ENCODE data around the gene GRM4.

DNA sequence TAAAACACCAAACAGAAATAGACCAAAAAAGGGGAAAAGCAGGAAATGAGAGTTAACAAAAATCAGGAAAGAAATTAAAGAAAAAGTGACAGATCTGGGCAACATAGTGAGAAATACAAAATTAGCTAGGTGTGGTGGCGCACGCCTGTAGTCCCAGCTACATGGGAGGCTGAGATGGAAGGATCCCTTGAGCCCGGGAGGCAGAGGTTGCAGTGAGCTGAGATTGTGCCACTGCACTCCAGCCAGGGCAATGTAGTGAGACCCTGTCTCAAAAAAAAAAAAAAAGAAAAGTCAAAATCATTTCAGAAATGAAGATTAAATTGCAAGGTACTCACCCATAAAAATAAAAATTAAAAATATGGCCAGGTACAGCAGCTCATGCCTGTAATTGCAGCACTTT is 13.0 kb upstream of the GRM4 start:
- no peak for TF ChIP-seq POLR2AphosphoS5 (IDR thresholded peaks at IDR 0.05; ENCODE audit: low read depth, low read length)
- TF ChIP-seq SIN3A (IDR thresholded peaks at IDR 0.05; ENCODE audit: borderline replicate concordance, low read depth, low read length), result no peak
- TF ChIP-seq MXI1 (IDR thresholded peaks at IDR 0.05; ENCODE audit: low read depth, low read length), result no peak
- TF ChIP-seq, protein P1, sequence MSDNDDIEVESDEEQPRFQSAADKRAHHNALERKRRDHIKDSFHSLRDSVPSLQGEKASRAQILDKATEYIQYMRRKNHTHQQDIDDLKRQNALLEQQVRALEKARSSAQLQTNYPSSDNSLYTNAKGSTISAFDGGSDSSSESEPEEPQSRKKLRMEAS (IDR thresholded peaks at IDR 0.05; ENCODE audit: low read depth), result no peak
- TF ChIP-seq, protein P2, sequence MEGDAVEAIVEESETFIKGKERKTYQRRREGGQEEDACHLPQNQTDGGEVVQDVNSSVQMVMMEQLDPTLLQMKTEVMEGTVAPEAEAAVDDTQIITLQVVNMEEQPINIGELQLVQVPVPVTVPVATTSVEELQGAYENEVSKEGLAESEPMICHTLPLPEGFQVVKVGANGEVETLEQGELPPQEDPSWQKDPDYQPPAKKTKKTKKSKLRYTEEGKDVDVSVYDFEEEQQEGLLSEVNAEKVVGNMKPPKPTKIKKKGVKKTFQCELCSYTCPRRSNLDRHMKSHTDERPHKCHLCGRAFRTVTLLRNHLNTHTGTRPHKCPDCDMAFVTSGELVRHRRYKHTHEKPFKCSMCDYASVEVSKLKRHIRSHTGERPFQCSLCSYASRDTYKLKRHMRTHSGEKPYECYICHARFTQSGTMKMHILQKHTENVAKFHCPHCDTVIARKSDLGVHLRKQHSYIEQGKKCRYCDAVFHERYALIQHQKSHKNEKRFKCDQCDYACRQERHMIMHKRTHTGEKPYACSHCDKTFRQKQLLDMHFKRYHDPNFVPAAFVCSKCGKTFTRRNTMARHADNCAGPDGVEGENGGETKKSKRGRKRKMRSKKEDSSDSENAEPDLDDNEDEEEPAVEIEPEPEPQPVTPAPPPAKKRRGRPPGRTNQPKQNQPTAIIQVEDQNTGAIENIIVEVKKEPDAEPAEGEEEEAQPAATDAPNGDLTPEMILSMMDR (IDR thresholded peaks at IDR 0.05), result no peak
- TF ChIP-seq RAD21 (IDR thresholded peaks at IDR 0.05; ENCODE audit: low read length), result no peak
- no peak for TF ChIP-seq FOXM1 (IDR thresholded peaks at IDR 0.05; ENCODE audit: low read depth)
- no peak for TF ChIP-seq RCOR1 (IDR thresholded peaks at IDR 0.05; ENCODE audit: low read length)
- no peak for TF ChIP-seq JUND (IDR thresholded peaks at IDR 0.05)
- no peak for TF ChIP-seq TAF1 (IDR thresholded peaks at IDR 0.05; ENCODE audit: borderline replicate concordance, low read depth, low read length)

Measured in SK-N-SH (cell line).